ENCODE results near the gene OCLN.

DNA sequence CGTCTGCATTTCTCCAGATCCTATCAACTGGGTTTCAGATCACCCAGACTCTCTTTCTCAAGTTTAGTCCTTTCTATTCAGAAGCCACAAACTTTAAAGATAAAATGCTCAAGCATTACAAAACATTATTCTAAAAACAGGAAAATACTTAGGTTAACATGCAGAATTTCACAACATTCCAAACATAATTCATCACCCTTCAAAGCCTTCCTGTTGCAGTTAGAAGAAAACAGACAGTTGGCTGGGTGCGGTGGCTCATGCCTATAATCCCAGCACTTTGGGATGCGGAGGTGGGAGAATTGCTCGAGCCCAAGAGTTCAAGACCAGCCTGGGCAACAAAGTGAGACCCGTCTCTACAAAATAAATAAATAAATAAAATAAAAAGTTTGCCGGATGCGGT, 7.7 kb upstream of the OCLN start:
- TF ChIP-seq, protein P1, sequence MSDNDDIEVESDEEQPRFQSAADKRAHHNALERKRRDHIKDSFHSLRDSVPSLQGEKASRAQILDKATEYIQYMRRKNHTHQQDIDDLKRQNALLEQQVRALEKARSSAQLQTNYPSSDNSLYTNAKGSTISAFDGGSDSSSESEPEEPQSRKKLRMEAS (IDR thresholded peaks at IDR 0.05) = no peak
- TF ChIP-seq RAD21 (IDR thresholded peaks at IDR 0.05) (no peak), YY1 (IDR thresholded peaks at IDR 0.05) (no peak), JUND (IDR thresholded peaks at IDR 0.05) (no peak), EGR1 (IDR thresholded peaks at IDR 0.05; ENCODE audit: low read depth in 2 of 2) (no peak), RXRA (IDR thresholded peaks at IDR 0.05) (no peak), TAF1 (conservative IDR thresholded peaks at IDR 0.05) (no peak)
- TF ChIP-seq, protein P2, sequence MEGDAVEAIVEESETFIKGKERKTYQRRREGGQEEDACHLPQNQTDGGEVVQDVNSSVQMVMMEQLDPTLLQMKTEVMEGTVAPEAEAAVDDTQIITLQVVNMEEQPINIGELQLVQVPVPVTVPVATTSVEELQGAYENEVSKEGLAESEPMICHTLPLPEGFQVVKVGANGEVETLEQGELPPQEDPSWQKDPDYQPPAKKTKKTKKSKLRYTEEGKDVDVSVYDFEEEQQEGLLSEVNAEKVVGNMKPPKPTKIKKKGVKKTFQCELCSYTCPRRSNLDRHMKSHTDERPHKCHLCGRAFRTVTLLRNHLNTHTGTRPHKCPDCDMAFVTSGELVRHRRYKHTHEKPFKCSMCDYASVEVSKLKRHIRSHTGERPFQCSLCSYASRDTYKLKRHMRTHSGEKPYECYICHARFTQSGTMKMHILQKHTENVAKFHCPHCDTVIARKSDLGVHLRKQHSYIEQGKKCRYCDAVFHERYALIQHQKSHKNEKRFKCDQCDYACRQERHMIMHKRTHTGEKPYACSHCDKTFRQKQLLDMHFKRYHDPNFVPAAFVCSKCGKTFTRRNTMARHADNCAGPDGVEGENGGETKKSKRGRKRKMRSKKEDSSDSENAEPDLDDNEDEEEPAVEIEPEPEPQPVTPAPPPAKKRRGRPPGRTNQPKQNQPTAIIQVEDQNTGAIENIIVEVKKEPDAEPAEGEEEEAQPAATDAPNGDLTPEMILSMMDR (IDR thresholded peaks at IDR 0.05; ENCODE audit: low read depth, low read length, missing input control) = no peak
- TF ChIP-seq, protein P3, sequence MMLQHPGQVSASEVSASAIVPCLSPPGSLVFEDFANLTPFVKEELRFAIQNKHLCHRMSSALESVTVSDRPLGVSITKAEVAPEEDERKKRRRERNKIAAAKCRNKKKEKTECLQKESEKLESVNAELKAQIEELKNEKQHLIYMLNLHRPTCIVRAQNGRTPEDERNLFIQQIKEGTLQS (IDR thresholded peaks at IDR 0.05) = no peak
- TF ChIP-seq, protein P4, sequence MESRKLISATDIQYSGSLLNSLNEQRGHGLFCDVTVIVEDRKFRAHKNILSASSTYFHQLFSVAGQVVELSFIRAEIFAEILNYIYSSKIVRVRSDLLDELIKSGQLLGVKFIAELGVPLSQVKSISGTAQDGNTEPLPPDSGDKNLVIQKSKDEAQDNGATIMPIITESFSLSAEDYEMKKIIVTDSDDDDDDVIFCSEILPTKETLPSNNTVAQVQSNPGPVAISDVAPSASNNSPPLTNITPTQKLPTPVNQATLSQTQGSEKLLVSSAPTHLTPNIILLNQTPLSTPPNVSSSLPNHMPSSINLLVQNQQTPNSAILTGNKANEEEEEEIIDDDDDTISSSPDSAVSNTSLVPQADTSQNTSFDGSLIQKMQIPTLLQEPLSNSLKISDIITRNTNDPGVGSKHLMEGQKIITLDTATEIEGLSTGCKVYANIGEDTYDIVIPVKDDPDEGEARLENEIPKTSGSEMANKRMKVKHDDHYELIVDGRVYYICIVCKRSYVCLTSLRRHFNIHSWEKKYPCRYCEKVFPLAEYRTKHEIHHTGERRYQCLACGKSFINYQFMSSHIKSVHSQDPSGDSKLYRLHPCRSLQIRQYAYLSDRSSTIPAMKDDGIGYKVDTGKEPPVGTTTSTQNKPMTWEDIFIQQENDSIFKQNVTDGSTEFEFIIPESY (IDR thresholded peaks at IDR 0.05) = no peak
- TF ChIP-seq, protein P5, sequence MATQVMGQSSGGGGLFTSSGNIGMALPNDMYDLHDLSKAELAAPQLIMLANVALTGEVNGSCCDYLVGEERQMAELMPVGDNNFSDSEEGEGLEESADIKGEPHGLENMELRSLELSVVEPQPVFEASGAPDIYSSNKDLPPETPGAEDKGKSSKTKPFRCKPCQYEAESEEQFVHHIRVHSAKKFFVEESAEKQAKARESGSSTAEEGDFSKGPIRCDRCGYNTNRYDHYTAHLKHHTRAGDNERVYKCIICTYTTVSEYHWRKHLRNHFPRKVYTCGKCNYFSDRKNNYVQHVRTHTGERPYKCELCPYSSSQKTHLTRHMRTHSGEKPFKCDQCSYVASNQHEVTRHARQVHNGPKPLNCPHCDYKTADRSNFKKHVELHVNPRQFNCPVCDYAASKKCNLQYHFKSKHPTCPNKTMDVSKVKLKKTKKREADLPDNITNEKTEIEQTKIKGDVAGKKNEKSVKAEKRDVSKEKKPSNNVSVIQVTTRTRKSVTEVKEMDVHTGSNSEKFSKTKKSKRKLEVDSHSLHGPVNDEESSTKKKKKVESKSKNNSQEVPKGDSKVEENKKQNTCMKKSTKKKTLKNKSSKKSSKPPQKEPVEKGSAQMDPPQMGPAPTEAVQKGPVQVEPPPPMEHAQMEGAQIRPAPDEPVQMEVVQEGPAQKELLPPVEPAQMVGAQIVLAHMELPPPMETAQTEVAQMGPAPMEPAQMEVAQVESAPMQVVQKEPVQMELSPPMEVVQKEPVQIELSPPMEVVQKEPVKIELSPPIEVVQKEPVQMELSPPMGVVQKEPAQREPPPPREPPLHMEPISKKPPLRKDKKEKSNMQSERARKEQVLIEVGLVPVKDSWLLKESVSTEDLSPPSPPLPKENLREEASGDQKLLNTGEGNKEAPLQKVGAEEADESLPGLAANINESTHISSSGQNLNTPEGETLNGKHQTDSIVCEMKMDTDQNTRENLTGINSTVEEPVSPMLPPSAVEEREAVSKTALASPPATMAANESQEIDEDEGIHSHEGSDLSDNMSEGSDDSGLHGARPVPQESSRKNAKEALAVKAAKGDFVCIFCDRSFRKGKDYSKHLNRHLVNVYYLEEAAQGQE (IDR thresholded peaks at IDR 0.05) = no peak
